AG04450 (cell line): ENCODE results near the gene MCAT. TPM values are rescaled to one million over a fixed set of nuclear protein-coding genes. Genes with fewer than 3 reads are reported as not detected.

ENCODE experiments used
- CTCF ChIA-PET: fragments of 300-600, 350-600 bp; formaldehyde crosslinking; extraction: SDS; loops from one replicate; lab custom pipeline; 2022; ENCODE audit warnings: antibody characterized with exemption, inconsistent platforms; lab: Charles Lee
- POLR2A ChIA-PET: fragments of 350-600 bp; formaldehyde crosslinking; extraction: SDS; loops from one replicate; lab custom pipeline; 2021; ENCODE audit warnings: antibody characterized with exemption, inconsistent platforms; lab: Yijun Ruan, JAX
- DNase-seq: peaks from one replicate; pipeline ENCODE4 v3.0.0-alpha.2; 2011; ENCODE audit warnings: low read depth, low spot score
- H3K27ac ChIP-seq: one replicate; pipeline ENCODE4 v1.5.1; 2012; ENCODE audit warnings: low read depth, low read length, control low read depth
- H3K27me3 ChIP-seq: one replicate; pipeline ENCODE4 v1.6.0; 2012; ENCODE audit warnings: low read length; ENCODE audit not compliant: control insufficient read depth, insufficient read depth
- H3K4me3 ChIP-seq: 2 replicates; pipeline ENCODE4 v1.5.1; 2011; ENCODE audit warnings: mild to moderate bottlenecking, low read depth, low read length, control low read depth
- H3K9me3 ChIP-seq: 2 replicates; pipeline ENCODE4 v1.5.1; 2012; ENCODE audit warnings: low read length; ENCODE audit not compliant: control insufficient read depth, insufficient read depth
- CTCF ChIP-seq: IDR thresholded peaks from 2 replicates; pipeline ENCODE4 v1.5.1; 2011; ENCODE audit warnings: low read depth, low read length, control low read depth, inconsistent platforms
- polyA plus RNA-seq: library from polyadenylated mRNA; depleted of rRNA; stranded (reverse); fragments of >200 nt; gene quantifications from 2 replicates; pipeline ENCODE4 v1.2.3, GENCODE V29; 2011

The MCAT gene
- polyA plus RNA-seq, 1 experiment, result 10.5 TPM

- no peak for TF ChIP-seq CTCF
- Histone ChIP-seq H3K4me3 (no peak overlapping the region), H3K27me3 (no peaks in the 10 kb centered on the region), H3K27ac (no peak overlapping the region), H3K9me3 (no peaks in the 10 kb centered on the region; the same call in 1 of the 2 replicates)
- ChIA-PET CTCF (no interaction called here), POLR2A (no interaction called here)
- DNase-seq, result no peak
These were observed 11.8 kb upstream of the MCAT start for GRCh38 chr22:43154887-43155536.

DNA sequence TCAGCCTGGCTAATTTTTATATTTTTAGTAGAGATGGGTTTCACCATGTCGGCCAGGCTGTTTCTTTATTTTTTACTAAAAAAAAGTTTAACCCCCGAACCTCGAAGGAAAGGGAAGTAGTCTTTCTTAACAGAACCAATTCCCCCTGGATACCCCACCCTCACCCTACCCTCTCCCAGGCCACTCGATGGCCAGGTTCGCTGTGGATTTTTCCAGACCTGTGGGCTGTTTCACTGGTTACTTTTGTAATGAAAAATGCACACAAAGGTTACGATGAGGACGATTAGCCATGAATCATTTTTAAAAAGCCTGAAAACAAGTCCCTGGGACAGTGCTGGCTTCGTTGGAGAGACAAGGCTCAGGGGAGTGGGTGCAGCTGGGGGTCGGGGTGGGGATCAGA, 10.7 kb upstream of the MCAT start:
- no peak for DNase-seq
- Histone ChIP-seq H3K27ac (no peak overlapping the region), H3K27me3 (no peaks in the 10 kb centered on the region), H3K9me3 (no peaks in the 10 kb centered on the region; the same call in 1 of the 2 replicates), H3K4me3 (no peak overlapping the region)
- CTCF ChIA-PET, result no interaction called here
- no peak for TF ChIP-seq CTCF
- POLR2A ChIA-PET, result no interaction called here

DNA sequence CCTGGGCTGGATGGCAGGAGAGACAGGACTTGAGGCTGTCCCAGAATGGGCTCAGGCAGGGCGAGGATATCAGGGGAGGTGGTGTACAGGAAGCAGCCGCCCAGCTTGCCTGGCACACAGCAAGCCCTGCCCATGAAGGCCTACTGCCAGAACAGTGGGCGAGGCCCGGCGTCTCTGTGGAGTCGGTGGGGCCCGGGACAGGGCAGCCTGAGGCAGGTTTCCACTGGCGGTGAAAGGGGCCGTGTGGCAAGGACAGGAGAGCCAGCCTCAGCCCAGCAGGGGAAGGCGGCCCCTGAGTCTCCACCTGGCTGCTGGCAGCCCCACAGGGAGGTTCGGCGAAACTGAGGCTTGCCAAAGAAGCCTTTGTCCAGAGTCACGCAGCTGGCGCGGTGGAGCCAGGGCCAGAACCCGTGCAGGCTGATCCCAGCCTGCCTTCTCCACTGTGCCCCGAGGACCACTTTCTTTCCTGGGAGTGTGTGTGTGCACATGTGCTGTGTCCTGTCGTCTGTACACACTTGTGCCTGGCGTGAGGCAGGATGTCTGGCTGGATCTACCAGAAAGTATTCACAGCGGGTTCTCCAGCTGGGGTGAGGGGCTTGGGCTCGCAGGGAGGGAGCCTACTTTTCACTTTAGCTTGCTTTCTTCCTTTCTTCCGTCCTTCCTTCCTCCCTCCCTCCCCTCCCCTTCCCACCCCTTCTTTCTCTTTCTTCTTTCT, 9.3 kb upstream of the MCAT start:
- Histone ChIP-seq H3K27ac (peak overlapping the region; percentile 61), H3K4me3 (peak overlapping the region; percentile 80), H3K27me3 (no peaks in the 10 kb centered on the region), H3K9me3 (no peaks in the 10 kb centered on the region; the same call in 1 of the 2 replicates)
- ChIA-PET POLR2A (interaction anchor here (0.7 kb wide), 1 partner anchor 90 kb away, joined by 4 read pairs; no protein-coding TSS in a partner anchor), CTCF (no interaction called here)
- no peak for TF ChIP-seq CTCF
- no peak for DNase-seq

- H3K27ac ChIP-seq, result peak overlapping the region; percentile 61
- H3K4me3 ChIP-seq, result peak overlapping the region; percentile 80
- no peak for DNase-seq
- TF ChIP-seq CTCF, result no peak
- no peaks in the 10 kb centered on the region for H3K27me3 ChIP-seq
- no peaks in the 10 kb centered on the region; the same call in 1 of the 2 replicates for H3K9me3 ChIP-seq
- ChIA-PET POLR2A (no interaction called here), CTCF (no interaction called here)
These were observed 8.8 kb upstream of the MCAT start for GRCh38 chr22:43152003-43152356.
